HG03457 (cell line): ENCODE results near the gene ETNPPL.

Experiments
- ATAC-seq: cut with Tn5 transposase; IDR thresholded peaks from one replicate; pipeline ENCODE4 v1.9.1; 2021; ENCODE audit warnings: moderate number of reproducible peaks; ENCODE audit not compliant: unreplicated experiment

Gene ETNPPL

GRCh38 chr4:108762559-108763225, at the start of gene ETNPPL:
Gene ETNPPL (minus strand): TSS chr4:108763053. CDS start chr4:108762898, 155 bp downstream.
- no peak for ATAC-seq

GRCh38 chr4:108811486-108811885, 48.6 kb upstream of the ETNPPL start:
- no peak for ATAC-seq

- ATAC-seq: no peak
Observed at GRCh38 chr4:108810087-108810486, 47.2 kb upstream of the ETNPPL start.

DNA sequence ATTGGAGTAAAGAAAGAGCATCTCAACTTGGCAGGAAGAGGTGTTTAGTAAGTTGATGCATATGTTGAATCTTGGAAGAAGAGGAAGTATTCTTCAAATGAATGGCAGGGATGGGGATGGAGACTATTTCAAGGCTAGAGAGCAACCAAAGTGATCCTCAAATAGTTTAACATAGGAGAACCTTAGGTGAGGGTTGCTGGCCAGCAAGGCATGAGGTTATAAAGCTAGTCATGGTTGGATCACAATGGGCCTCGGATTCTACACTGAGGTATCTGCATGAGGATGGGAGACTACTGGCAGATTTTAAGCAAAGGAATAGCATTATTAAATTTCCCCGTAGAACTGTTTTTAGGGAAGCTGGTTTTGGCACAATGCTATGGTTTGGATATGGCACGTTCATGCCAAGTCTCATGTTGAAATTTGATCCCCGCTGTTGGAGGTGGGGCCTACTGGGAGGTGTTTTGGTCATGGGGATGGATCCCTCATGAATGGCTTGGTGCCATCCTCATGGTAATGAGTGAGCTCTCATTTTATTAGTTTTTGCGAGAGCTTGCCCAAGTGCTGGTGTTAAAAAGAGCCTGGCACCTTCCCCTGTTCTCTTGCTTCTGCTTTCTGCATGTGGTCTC, 41.9 kb upstream of the ETNPPL start:
- ATAC-seq: no peak

GRCh38 chr4:108799306-108799705, 36.5 kb upstream of the ETNPPL start:
- ATAC-seq: no peak

DNA sequence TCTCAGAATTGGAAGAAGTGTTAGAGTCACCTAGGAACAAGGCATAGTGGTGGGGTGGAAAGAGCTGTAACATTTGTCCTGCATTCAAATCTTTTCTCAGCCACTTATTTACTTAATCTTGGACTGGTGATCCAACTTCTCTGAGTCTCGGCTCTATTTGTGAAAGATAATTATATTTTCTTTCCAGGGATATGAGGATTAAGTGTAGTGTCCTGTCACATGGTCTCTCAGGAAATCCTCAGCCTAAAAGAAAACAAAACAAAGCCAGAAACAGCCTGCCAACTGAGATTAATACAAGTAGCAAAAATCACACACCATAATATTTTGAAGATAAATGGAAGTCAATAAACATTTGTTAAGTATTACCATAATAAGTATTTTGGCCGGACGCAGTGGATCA, 33.3 kb upstream of the ETNPPL start:
- ATAC-seq: no peak

DNA sequence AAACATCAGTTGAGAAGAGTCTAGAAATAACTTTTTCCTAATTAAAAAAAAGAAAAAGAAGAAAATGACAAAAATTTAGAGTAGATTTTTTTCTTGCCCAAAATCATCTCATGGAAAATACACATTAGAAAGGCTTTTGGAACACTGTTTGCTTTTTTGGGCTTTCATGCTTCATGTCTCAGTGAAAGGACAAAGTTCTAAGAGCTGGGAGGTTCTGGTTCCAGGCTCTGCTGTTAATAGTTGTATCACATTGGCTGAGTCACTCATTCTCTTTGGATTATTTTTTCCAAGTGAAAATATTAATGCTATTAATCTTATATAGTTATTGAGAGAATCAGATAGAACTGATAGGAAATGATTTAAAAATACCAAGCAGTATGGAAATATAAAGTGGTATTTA, 32.9 kb upstream of the ETNPPL start:
- no peak for ATAC-seq

GRCh38 chr4:108794136-108794535, 31.3 kb upstream of the ETNPPL start:
- no peak for ATAC-seq

DNA sequence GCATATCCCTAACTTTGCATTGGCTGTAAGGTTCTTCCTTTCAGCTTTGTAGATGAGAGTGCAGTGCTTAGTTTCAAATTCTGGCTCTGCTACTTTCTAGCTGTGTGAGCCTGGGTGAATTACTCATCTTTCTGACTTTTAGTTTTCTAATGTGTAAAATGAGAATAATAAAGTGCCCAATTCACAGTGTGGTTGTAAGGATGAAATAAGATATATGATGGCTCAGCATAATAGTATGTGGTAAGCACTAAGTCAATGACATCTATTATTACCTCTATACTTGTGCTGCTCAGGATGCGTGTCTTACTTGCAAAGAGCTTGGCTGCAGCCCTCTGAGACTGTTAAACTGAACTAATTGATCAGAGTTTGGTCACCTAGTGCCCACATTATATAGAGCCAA, 30.6 kb upstream of the ETNPPL start:
- no peak for ATAC-seq

GRCh38 chr4:108788731-108789130, 25.9 kb upstream of the ETNPPL start:
- no peak for ATAC-seq

- ATAC-seq: no peak
Observed at GRCh38 chr4:108787724-108788123, 24.9 kb upstream of the ETNPPL start.

DNA sequence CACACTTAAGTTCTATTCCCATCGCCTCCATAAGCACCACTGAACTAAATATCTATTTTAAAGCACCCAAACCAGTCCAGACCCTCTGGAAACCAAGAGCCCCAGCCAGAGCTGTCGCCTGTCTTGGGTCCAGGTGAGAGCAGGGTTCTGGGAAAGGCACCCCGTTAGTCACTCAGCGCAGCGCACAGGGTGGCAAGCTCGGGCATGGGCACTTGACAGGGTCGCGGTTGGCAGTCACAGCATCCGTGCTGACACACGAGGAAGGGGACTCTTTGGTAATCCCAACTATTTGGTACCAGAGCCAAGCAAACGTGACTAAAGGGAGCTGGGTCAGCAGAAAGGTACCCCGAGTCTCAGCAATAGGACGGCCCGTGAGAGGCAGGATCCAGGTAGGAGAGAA, 24.3 kb upstream of the ETNPPL start:
- no peak for ATAC-seq

- no peak for ATAC-seq
Observed at GRCh38 chr4:108786351-108786750, 23.5 kb upstream of the ETNPPL start.

DNA sequence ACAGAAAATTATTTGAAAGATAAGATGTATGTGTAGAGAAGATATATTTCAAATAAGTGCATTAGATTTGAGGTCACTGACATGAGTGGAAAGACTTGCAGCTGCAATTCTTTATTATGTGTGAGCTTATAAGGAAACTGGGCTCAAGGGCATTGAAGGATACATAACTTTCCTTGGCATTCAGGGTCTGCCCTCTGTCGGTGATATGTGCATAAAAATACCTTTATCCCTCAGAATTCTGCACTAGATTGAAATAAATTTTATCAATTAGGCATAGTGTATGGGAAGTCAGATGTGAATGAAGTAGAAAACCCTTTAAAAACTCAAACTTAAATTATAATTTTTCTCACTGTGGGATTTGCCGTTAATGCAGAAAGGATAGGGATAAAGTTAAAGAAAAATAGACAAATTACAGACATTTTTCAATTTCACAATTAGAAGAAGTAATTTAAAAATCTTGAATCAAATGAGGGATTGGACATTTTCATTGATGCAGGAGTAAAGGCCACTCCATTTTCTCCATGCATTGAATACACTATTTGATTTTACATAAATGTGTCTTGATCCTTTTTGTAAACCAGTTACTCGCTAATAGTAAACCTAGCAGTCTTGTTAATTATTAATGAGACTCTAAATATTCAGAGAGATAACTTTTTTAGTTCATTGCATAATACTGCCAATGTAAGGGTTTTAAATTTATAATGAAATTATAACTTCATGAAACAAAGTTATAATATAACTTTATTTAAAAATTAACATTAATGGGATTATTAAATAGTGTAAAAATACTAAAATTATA, 21.0 kb upstream of the ETNPPL start:
- no peak for ATAC-seq

DNA sequence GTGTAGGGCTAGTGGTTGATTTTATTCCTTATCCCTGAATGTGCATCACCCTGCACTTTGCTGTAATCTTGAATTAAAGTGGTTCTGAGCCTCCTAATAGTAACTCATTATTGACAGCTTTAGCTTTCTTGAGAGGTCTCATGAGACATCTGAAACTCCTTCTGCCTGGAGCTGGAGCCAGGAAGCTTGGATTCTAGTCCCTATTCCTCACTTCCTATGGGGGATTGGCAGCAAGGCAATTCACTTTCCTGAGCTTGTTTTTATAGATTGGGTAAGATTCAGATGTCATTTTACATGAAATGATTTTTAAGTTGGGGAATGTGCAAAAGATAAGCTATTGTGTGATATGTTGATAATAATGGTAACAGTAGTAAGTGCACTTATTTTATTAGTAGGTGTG, 17.1 kb upstream of the ETNPPL start:
- no peak for ATAC-seq

- no peak for ATAC-seq
Observed at GRCh38 chr4:108777388-108777787, 14.5 kb upstream of the ETNPPL start.

DNA sequence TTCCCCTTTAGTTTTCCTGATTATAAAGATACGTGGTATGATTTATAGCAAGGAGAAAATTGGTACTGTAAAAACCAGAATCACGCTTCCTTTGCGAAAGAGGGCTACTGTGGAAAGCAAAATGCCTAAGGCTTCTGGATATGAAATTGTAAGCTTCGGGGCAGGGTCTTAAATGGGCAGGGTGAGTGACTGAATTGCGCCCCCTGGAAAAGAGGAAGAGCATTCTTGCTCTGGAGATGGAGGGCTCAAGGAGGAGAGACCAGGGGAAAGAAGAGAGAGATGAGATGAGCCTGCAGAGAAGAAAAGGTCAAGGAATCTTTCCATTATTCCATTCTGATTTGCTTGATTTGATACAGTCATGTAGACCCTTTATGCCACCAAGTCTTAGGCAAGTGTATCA, 13.1 kb upstream of the ETNPPL start:
- no peak for ATAC-seq

DNA sequence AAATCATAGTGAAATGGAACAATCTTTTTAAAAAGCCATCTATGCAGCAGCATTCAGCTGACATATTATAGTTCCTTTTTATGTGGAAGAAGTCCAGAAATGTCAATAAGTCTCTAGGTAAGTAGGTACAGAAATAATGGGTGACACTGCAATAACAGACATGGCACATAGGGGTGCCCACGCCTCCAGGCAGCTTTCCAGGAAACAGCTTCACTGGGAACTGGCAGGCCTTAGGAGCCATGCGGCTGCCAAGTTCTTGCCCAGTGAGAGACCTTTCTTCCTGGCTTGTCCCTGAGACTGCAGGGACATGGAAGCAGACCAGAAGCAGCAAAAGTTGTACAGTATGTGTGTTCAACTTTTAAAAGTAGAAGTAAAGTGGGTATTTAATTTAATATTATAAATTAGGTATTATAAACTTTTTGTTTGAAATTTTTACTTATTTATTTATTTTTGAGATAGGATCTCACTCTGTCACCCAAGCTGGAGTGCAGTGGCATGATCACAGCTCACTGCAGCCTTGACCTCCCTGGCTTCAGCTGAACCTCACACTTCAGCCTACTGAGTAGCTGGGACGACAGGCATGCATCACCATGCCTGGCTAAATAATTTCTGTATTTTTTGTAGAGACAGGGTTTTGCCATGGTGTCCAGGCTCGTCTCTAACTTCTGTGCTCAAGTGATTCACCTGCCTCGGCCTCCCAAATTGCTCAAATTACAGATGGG, 12.1 kb upstream of the ETNPPL start:
- ATAC-seq: no peak

GRCh38 chr4:108772402-108772801, 9.5 kb upstream of the ETNPPL start:
- ATAC-seq: no peak

DNA sequence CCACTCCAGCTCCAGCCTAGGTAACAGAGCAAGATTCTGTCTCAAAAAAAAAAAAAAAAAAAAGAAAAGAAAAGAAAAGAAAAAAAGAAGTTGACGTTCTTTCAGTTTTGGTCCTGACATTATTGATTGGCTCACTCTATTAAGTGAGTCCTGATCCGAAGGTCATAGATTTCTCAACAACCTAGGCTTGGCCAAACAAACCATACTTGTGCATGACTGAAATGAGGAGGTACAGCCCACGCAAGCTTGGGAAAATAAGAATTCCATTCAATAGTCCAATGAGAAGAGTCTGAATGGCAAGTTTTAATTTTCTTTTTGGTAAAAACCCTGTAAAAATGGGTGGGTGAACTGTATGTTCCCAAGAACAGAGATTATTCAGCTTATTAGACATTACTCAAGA, 3.2 kb upstream of the ETNPPL start:
- no peak for ATAC-seq

- ATAC-seq: no peak
Observed at GRCh38 chr4:108763986-108764385, 1.1 kb upstream of the ETNPPL start.

DNA sequence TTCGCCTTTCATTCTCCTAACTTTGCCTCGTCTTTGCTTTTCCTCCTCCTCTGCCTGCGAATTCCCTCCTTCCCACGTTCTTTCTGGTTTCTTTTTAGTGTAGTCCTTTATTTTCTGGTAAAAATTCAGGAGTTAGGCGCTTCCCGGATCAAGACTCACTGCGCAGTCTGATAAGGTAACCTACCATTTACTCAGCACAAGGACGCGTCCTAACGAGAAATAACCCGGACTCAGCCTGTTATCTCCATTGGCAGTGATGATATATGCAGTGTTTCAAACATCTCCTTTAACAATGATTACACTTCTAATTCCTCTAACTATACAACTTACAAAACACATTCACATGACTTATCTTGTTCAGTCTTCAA, 357 bp upstream of the ETNPPL start:
- ATAC-seq: no peak
